ENCODE results near the gene YBEY. TPM values are rescaled to one million over a fixed set of nuclear protein-coding genes. Genes with fewer than 3 reads are reported as not detected.

The YBEY gene
- total and polyA plus RNA-seq, 2 experiments from 2014 or later: 16.4 to 19.1 TPM

- no peaks in the 10 kb centered on the region for H3K9me2 ChIP-seq (ENCODE audit: insufficient read depth)
- in situ Hi-C loops (cut with MboI): no loop called here
- no peak for DNase-seq
- no peak overlapping the region for H3K4me3 ChIP-seq
- TF ChIP-seq EZH2phosphoT487 (IDR thresholded peaks at IDR 0.05; ENCODE audit: insufficient read depth, low read depth) (no peak), EZH2 (IDR thresholded peaks at IDR 0.05; ENCODE audit: insufficient read depth, poor library complexity, severe bottlenecking) (no peak)
- H3K79me2 ChIP-seq (ENCODE audit: insufficient read depth): peaks cover 87% of the 10 kb centered on the region
- H4K20me1 ChIP-seq (ENCODE audit: insufficient read depth): no peaks in the 10 kb centered on the region
- no peak overlapping the region for H2AFZ ChIP-seq
- H3K27me3 ChIP-seq (replicated peaks; ENCODE audit: insufficient read depth): no peaks in the 10 kb centered on the region
- H3F3A ChIP-seq (ENCODE audit: insufficient read depth): peaks cover 29% of the 10 kb centered on the region
- H3K9me3 ChIP-seq (ENCODE audit: low read depth): no peaks in the 10 kb centered on the region
- H3K9ac ChIP-seq: no peak overlapping the region
- H3K36me3 ChIP-seq (ENCODE audit: low read depth): peaks cover 24% of the 10 kb centered on the region
- no peak overlapping the region for H3K27ac ChIP-seq
- WGBS, 2 experiments (ENCODE audit: low coverage in 1 of 2, low lambda C conversion rate in 2 of 2, missing lambda C conversion rate in 2 of 2): 92 to 98% methylated on average over 2 of the region's 2 CpGs
- no peak overlapping the region for H3K4me2 ChIP-seq (ENCODE audit: unreplicated experiment)
- H3K4me1 ChIP-seq (ENCODE audit: insufficient read depth): peaks cover 26% of the 10 kb centered on the region
Measured at GRCh38 chr21:46329796-46330195, 43.7 kb downstream of the YBEY start.

- no peaks in the 10 kb centered on the region for H3K27me3 ChIP-seq (replicated peaks; ENCODE audit: insufficient read depth)
- no peaks in the 10 kb centered on the region for H4K20me1 ChIP-seq (ENCODE audit: insufficient read depth)
- peaks cover 88% of the 10 kb centered on the region for H3K79me2 ChIP-seq (ENCODE audit: insufficient read depth)
- peaks cover 16% of the 10 kb centered on the region for H3K4me1 ChIP-seq (ENCODE audit: insufficient read depth)
- no peak overlapping the region for H2AFZ ChIP-seq
- no peak overlapping the region for H3K4me2 ChIP-seq (ENCODE audit: unreplicated experiment)
- TF ChIP-seq EZH2 (IDR thresholded peaks at IDR 0.05; ENCODE audit: insufficient read depth, poor library complexity, severe bottlenecking) (no peak), EZH2phosphoT487 (IDR thresholded peaks at IDR 0.05; ENCODE audit: insufficient read depth, low read depth) (no peak)
- in situ Hi-C loops (cut with MboI): no loop called here
- no peaks in the 10 kb centered on the region for H3K9me2 ChIP-seq (ENCODE audit: insufficient read depth)
- H3K9ac ChIP-seq: no peak overlapping the region
- H3K36me3 ChIP-seq (ENCODE audit: low read depth): peaks cover 36% of the 10 kb centered on the region
- WGBS, 2 experiments (ENCODE audit: low coverage in 1 of 2, low lambda C conversion rate in 2 of 2, missing lambda C conversion rate in 2 of 2): 94% methylated on average over 12 of the region's 12 CpGs
- DNase-seq: no peak
- H3K27ac ChIP-seq: no peak overlapping the region
- no peaks in the 10 kb centered on the region for H3K9me3 ChIP-seq (ENCODE audit: low read depth)
- no peak overlapping the region for H3K4me3 ChIP-seq
- H3F3A ChIP-seq (ENCODE audit: insufficient read depth): peaks cover 16% of the 10 kb centered on the region; the same call in 1 of the 2 replicates
Measured at GRCh38 chr21:46334351-46335140, 48.4 kb downstream of the YBEY start.

- no peaks in the 10 kb centered on the region for H3K9me3 ChIP-seq (ENCODE audit: low read depth)
- peaks cover 16% of the 10 kb centered on the region; the same call in 1 of the 2 replicates for H3F3A ChIP-seq (ENCODE audit: insufficient read depth)
- in situ Hi-C loops (cut with MboI): no loop called here
- no peak overlapping the region for H3K27ac ChIP-seq
- H3K36me3 ChIP-seq (ENCODE audit: low read depth): peaks cover 27% of the 10 kb centered on the region
- no peak for DNase-seq
- no peaks in the 10 kb centered on the region for H3K27me3 ChIP-seq (replicated peaks; ENCODE audit: insufficient read depth)
- whole genome bisulfite sequencing, 2 experiments (ENCODE audit: low coverage in 1 of 2, low lambda C conversion rate in 2 of 2, missing lambda C conversion rate in 2 of 2): 94 to 97% methylated on average over 3 of the region's 3 CpGs
- no peak overlapping the region for H2AFZ ChIP-seq
- TF ChIP-seq EZH2 (IDR thresholded peaks at IDR 0.05; ENCODE audit: insufficient read depth, poor library complexity, severe bottlenecking): no peak
- TF ChIP-seq EZH2phosphoT487 (IDR thresholded peaks at IDR 0.05; ENCODE audit: insufficient read depth, low read depth): no peak
- H3K79me2 ChIP-seq (ENCODE audit: insufficient read depth): peaks cover 88% of the 10 kb centered on the region
- H4K20me1 ChIP-seq (ENCODE audit: insufficient read depth): no peaks in the 10 kb centered on the region
- no peaks in the 10 kb centered on the region for H3K9me2 ChIP-seq (ENCODE audit: insufficient read depth)
- H3K9ac ChIP-seq: no peak overlapping the region
- no peak overlapping the region for H3K4me2 ChIP-seq (ENCODE audit: unreplicated experiment)
- H3K4me3 ChIP-seq: no peak overlapping the region
- H3K4me1 ChIP-seq (ENCODE audit: insufficient read depth): peaks cover 16% of the 10 kb centered on the region
Measured at GRCh38 chr21:46336603-46337002, 50.5 kb downstream of the YBEY start.

GRCh38 chr21:46340998-46341397 lies 54.9 kb downstream of the YBEY start:
- in situ Hi-C loops (cut with MboI): no loop called here
- H3K36me3 ChIP-seq (ENCODE audit: low read depth): peaks cover 18% of the 10 kb centered on the region

More at GRCh38 chr21:46340998-46341397, 54.9 kb downstream of the YBEY start:
- no peak overlapping the region for H2AFZ ChIP-seq
- H3K79me2 ChIP-seq (ENCODE audit: insufficient read depth): peaks cover 98% of the 10 kb centered on the region
- TF ChIP-seq EZH2 (IDR thresholded peaks at IDR 0.05; ENCODE audit: insufficient read depth, poor library complexity, severe bottlenecking) (no peak), EZH2phosphoT487 (IDR thresholded peaks at IDR 0.05; ENCODE audit: insufficient read depth, low read depth) (no peak)
- H3K4me1 ChIP-seq (ENCODE audit: insufficient read depth): no peaks in the 10 kb centered on the region
- H3K4me2 ChIP-seq (ENCODE audit: unreplicated experiment): no peak overlapping the region
- H4K20me1 ChIP-seq (ENCODE audit: insufficient read depth): no peaks in the 10 kb centered on the region
- DNase-seq: no peak
- no peaks in the 10 kb centered on the region for H3K27me3 ChIP-seq (replicated peaks; ENCODE audit: insufficient read depth)
- H3K9me2 ChIP-seq (ENCODE audit: insufficient read depth): no peaks in the 10 kb centered on the region
- no peaks in the 10 kb centered on the region for H3F3A ChIP-seq (ENCODE audit: insufficient read depth)
- WGBS, 2 experiments (ENCODE audit: low coverage in 1 of 2, low lambda C conversion rate in 2 of 2, missing lambda C conversion rate in 2 of 2): 97 to 99% methylated on average over 8 of the region's 8 CpGs
- no peak overlapping the region for H3K27ac ChIP-seq
- H3K9me3 ChIP-seq (ENCODE audit: low read depth): no peaks in the 10 kb centered on the region
- no peak overlapping the region for H3K4me3 ChIP-seq
- H3K9ac ChIP-seq: no peak overlapping the region

Measured in GM23248 (cell line).